HCT116 (cell line): ENCODE measurements around the gene TRDMT1.

Experiments
- CEBPB ChIP-seq: IDR thresholded peaks from 2 replicates; pipeline ENCODE4 v1.6.1; 2012; ENCODE audit warnings: low read depth
- CTCF ChIP-seq, 3 experiments: fragments of 200-600 bp in 1 of 3; sonication (generic) in 1 of 3; IDR thresholded peaks in 2 of 3; conservative IDR thresholded peaks in 1 of 3; 2 replicates each; pipeline ENCODE4 v1.5.1; 2012 to 2017; ENCODE audit warnings: low read depth in 2 of 3, low read length in 2 of 3, antibody characterized with exemption in 1 of 3, borderline replicate concordance in 1 of 3, control low read depth in 1 of 3, mild to moderate bottlenecking in 1 of 3, mixed read lengths in 1 of 3, mixed run types in 1 of 3, moderate library complexity in 1 of 3; ENCODE audit not compliant: insufficient read depth in 1 of 3
- EZH2 ChIP-seq: fragments of 200-600 bp; sonication (generic); IDR thresholded peaks from 2 replicates; pipeline ENCODE4 v1.6.1; 2017; ENCODE audit warnings: antibody characterized with exemption, mixed run types
- POLR2AphosphoS5 ChIP-seq: IDR thresholded peaks from 2 replicates; pipeline ENCODE4 v1.6.1; 2011; ENCODE audit warnings: mild to moderate bottlenecking, low read depth, low read length, moderate library complexity
- RAD21 ChIP-seq: IDR thresholded peaks from 2 replicates; pipeline ENCODE4 v1.6.1; 2012; ENCODE audit warnings: low read depth, mild to moderate bottlenecking
- REST ChIP-seq: IDR thresholded peaks from 2 replicates; pipeline ENCODE4 v1.6.1; 2012; ENCODE audit warnings: low read depth
- SP1 ChIP-seq: IDR thresholded peaks from 2 replicates; pipeline ENCODE4 v1.6.1; 2012; ENCODE audit warnings: low read depth
- TCF7L2 ChIP-seq: IDR thresholded peaks from 2 replicates; pipeline ENCODE4 v1.7.0; 2011; ENCODE audit warnings: borderline replicate concordance, inconsistent platforms; ENCODE audit not compliant: insufficient read depth, insufficient read length; ENCODE audit errors: extremely low read depth

- no peak for TF ChIP-seq SP1
- no peak for TF ChIP-seq EZH2
- no peak for TF ChIP-seq TCF7L2
- TF ChIP-seq REST = no peak
- TF ChIP-seq CEBPB = no peak
- TF ChIP-seq POLR2AphosphoS5 = no peak
- no peak for TF ChIP-seq RAD21
- TF ChIP-seq CTCF (IDR thresholded peaks at IDR 0.05 in 2 of 3, conservative IDR thresholded peaks at IDR 0.05 in 1 of 3; ENCODE audit: borderline replicate concordance in 1 of 3, insufficient read depth in 1 of 3, low read depth in 2 of 3, low read length in 2 of 3) = no peak
These were observed 76.1 kb downstream of the TRDMT1 start for GRCh38 chr10:17125206-17125893.
